Left lobe of liver (tissue), 2 donors: ENCODE data around the gene GARIN3. TPM values are rescaled to one million over a fixed set of nuclear protein-coding genes. Genes with fewer than 3 reads are reported as not detected.
"Not testable (repeated sequence)": the region's sequence is repeated elsewhere in the genome, so short reads cannot be mapped to it uniquely, and the experiment has no call there.

Experiments
- ATAC-seq: fragments of 200-7000 bp; cut with Tn5 transposase; one replicate; pipeline ENCODE4 v1.9.1; 2020; ENCODE audit warnings: mild to moderate bottlenecking, moderate library complexity
- DNase-seq: peaks from one replicate; pipeline ENCODE4 v3.0.0-alpha.2; 2020; ENCODE audit warnings: low spot score
- total RNA-seq: library from RNA; stranded (reverse); gene quantifications from one replicate; pipeline ENCODE4 v1.2.1, GENCODE V29; 2021
- donor health status: DM: no; HTN: no; CAD: no; lungs with moderate emphysema.
- donor health status: DM: no; HTN: yes; CAD: no.

Gene GARIN3
- total RNA-seq, 1 donor from 2014 or later, result not detected

- ATAC-seq (no peak), DNase-seq (peak; percentile 28)
Measured at GRCh38 chr5:157186309-157187045, 20.4 kb upstream of the GARIN3 start.

- not testable (repeated sequence) for DNase-seq, ATAC-seq
Measured at GRCh38 chr5:157185122-157185521, 19.1 kb upstream of the GARIN3 start.

GRCh38 chr5:157184117-157184670 lies 18.1 kb upstream of the GARIN3 start:
- DNase-seq (no peak), ATAC-seq (no peak)

- no peak for DNase-seq
- no peak for ATAC-seq
Measured at GRCh38 chr5:157182143-157182757, 16.2 kb upstream of the GARIN3 start.

GRCh38 chr5:157180374-157181264 lies 14.6 kb upstream of the GARIN3 start, which contains the start of gene ITK:
Gene ITK, plus strand, starts transcription at chr5:157180840. Its CDS starts 138 bp downstream, at chr5:157180978.
- DNase-seq, result no peak
- ATAC-seq, result no peak

- DNase-seq (no peak), ATAC-seq (no peak)
Measured at GRCh38 chr5:157178966-157179365, 12.9 kb upstream of the GARIN3 start.

GRCh38 chr5:157177953-157178352 lies 11.9 kb upstream of the GARIN3 start:
- ATAC-seq (no peak), DNase-seq (no peak)

GRCh38 chr5:157175071-157175612 lies 9.1 kb upstream of the GARIN3 start:
- DNase-seq, result no peak
- ATAC-seq, result no peak

- no peak for ATAC-seq
- DNase-seq, result no peak
Measured at GRCh38 chr5:157172403-157172802, 6.3 kb upstream of the GARIN3 start.

GRCh38 chr5:157168286-157168685 lies 2.2 kb upstream of the GARIN3 start:
- ATAC-seq (no peak), DNase-seq (no peak)

- ATAC-seq (no peak), DNase-seq (no peak)
Measured at GRCh38 chr5:157167214-157167621, 1.2 kb upstream of the GARIN3 start.

GRCh38 chr5:157165668-157166067 lies 396 bp downstream of the GARIN3 start:
- ATAC-seq, result no peak
- no peak for DNase-seq

- DNase-seq (no peak), ATAC-seq (no peak)
Measured at GRCh38 chr5:157165261-157165660, 803 bp downstream of the GARIN3 start.

- ATAC-seq, result no peak
Measured at GRCh38 chr5:157164521-157164920, 1.5 kb downstream of the GARIN3 start.

GRCh38 chr5:157162919-157163510 lies 3.0 kb downstream of the GARIN3 start:
- ATAC-seq (no peak), DNase-seq (no peak)

More at GRCh38 chr5:157164521-157164920, 1.5 kb downstream of the GARIN3 start:
- no peak for DNase-seq

- ATAC-seq (no peak), DNase-seq (no peak)
Measured at GRCh38 chr5:157161996-157162395, 4.1 kb downstream of the GARIN3 start.

- no peak for ATAC-seq
- DNase-seq, result no peak
Measured at GRCh38 chr5:157160001-157160400, 6.1 kb downstream of the GARIN3 start.

- ATAC-seq (no peak), DNase-seq (no peak)
Measured at GRCh38 chr5:157159209-157159751, 6.8 kb downstream of the GARIN3 start.

GRCh38 chr5:157157293-157157891 lies 8.7 kb downstream of the GARIN3 start:
- DNase-seq, result no peak
- no peak for ATAC-seq

- ATAC-seq (no peak), DNase-seq (no peak)
Measured at GRCh38 chr5:157155297-157155696, 10.8 kb downstream of the GARIN3 start.
